Measurements from ENCODE around the gene SCYL3. TPM values are rescaled to one million over a fixed set of nuclear protein-coding genes. Genes with fewer than 3 reads are reported as not detected.

Gene SCYL3
- total and polyA plus RNA-seq, 3 donors from 2014 or later, result 13.3 to 16.3 (median 15.8) TPM

- Histone ChIP-seq H3K27ac (no peak overlapping the region), H3K9me3 (no peaks in the 10 kb centered on the region), H3K27me3 (no peaks in the 10 kb centered on the region), H3K36me3 (ENCODE audit: low read depth, missing control alignments) (no peaks in the 10 kb centered on the region), H3K4me3 (no peak overlapping the region), H3K4me1 (no peaks in the 10 kb centered on the region)
- intact Hi-C loops (cut with DNase I; ENCODE audit: low total_unique reads), result no loop called here
- no peak for DNase-seq
- 79 to 84% methylated on average over 5 of the region's 5 CpGs for WGBS, 2 donors
- TF ChIP-seq, protein P1, sequence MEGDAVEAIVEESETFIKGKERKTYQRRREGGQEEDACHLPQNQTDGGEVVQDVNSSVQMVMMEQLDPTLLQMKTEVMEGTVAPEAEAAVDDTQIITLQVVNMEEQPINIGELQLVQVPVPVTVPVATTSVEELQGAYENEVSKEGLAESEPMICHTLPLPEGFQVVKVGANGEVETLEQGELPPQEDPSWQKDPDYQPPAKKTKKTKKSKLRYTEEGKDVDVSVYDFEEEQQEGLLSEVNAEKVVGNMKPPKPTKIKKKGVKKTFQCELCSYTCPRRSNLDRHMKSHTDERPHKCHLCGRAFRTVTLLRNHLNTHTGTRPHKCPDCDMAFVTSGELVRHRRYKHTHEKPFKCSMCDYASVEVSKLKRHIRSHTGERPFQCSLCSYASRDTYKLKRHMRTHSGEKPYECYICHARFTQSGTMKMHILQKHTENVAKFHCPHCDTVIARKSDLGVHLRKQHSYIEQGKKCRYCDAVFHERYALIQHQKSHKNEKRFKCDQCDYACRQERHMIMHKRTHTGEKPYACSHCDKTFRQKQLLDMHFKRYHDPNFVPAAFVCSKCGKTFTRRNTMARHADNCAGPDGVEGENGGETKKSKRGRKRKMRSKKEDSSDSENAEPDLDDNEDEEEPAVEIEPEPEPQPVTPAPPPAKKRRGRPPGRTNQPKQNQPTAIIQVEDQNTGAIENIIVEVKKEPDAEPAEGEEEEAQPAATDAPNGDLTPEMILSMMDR (IDR thresholded peaks at IDR 0.05), result no peak
- no peak for TF ChIP-seq POLR2A (IDR thresholded peaks at IDR 0.05)
Measured at GRCh38 chr1:169849346-169850022, 44.2 kb downstream of the SCYL3 start.

DNA sequence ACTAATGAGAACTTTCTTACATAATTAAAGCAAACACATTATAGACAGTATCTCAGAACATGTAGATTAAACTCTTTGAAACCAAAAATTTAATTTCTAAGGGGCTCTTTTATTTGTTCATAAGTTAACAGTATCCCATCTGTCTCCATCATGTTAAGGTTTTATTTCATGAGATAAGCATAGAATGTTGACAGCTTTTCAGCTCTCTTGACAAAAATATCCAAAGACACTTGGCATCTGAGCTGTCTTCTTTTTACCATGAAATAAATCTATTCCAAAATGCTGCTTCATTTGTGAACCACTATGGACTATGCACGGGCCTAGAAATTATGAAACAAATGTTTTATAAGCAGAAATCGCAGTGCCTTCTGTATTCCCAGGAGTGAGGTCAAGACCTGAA lies 45.2 kb downstream of the SCYL3 start:
- Histone ChIP-seq H3K4me3 (no peak overlapping the region), H3K36me3 (ENCODE audit: low read depth, missing control alignments) (no peaks in the 10 kb centered on the region), H3K27me3 (no peaks in the 10 kb centered on the region), H3K9me3 (no peaks in the 10 kb centered on the region), H3K27ac (no peak overlapping the region), H3K4me1 (no peaks in the 10 kb centered on the region)
- TF ChIP-seq, protein P1 (IDR thresholded peaks at IDR 0.05), result no peak
- no peak for TF ChIP-seq POLR2A (IDR thresholded peaks at IDR 0.05)
- intact Hi-C loops (cut with DNase I; ENCODE audit: low total_unique reads), result no loop called here
- 87 to 95% methylated on average over 2 of the region's 2 CpGs for WGBS, 2 donors
- DNase-seq, result no peak

DNA sequence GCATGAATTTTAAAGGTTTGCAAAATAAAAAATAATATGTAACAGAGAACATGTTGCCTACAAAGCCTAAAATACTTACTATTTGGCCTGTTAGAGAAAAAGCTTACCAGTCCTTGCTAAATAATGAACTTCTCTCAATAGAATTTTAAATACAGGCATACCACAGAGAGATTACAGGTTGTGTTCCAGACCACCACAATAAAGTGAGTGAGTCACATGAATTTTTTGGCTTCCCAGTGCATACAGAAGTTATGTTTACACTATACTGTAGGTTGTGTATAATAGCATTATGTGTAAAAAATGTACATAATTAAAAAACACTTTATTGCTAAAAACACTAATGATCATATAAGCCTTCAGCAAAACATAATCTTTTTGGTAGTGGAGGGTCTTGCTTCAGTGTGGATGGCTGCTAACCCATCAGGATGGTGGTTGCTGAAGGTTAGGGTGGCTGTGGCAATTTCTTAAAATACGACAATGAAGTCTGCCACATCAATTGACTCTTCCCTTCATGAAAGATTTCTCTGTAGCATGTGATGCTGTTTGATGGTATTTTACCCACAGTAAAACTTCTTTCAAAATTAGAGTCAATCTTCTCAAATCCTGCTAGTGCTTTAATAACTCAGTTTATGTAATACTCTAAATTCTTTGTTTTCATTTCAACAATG lies 48.6 kb downstream of the SCYL3 start:
- no peak for DNase-seq
- Histone ChIP-seq H3K27me3 (no peaks in the 10 kb centered on the region), H3K27ac (no peak overlapping the region), H3K4me3 (no peak overlapping the region), H3K4me1 (no peaks in the 10 kb centered on the region), H3K9me3 (no peaks in the 10 kb centered on the region), H3K36me3 (ENCODE audit: low read depth, missing control alignments) (no peaks in the 10 kb centered on the region)
- intact Hi-C loops (cut with DNase I; ENCODE audit: low total_unique reads), result no loop called here
- no peak for TF ChIP-seq POLR2A (IDR thresholded peaks at IDR 0.05)
- TF ChIP-seq, protein P1 (IDR thresholded peaks at IDR 0.05), result no peak
- 97 to 100% methylated on average over 1 of the region's 1 CpG for WGBS, 2 donors

- TF ChIP-seq POLR2A (IDR thresholded peaks at IDR 0.05), result no peak
- TF ChIP-seq, protein P1 (IDR thresholded peaks at IDR 0.05), result no peak
- DNase-seq, result no peak
- no peaks in the 10 kb centered on the region for H3K4me1 ChIP-seq
- no peak overlapping the region for H3K4me3 ChIP-seq
- no peaks in the 10 kb centered on the region for H3K36me3 ChIP-seq (ENCODE audit: low read depth, missing control alignments)
- intact Hi-C loops (cut with DNase I; ENCODE audit: low total_unique reads), result no loop called here
- H3K9me3 ChIP-seq, result no peaks in the 10 kb centered on the region
- no peaks in the 10 kb centered on the region for H3K27me3 ChIP-seq
- WGBS, 2 donors, result 73 to 87% methylated on average over 4 of the region's 4 CpGs
- H3K27ac ChIP-seq, result no peak overlapping the region
Measured at GRCh38 chr1:169838942-169839341, 54.8 kb downstream of the SCYL3 start.
